Astrocyte (in vitro differentiated cells and primary cell): Measurements from ENCODE around the gene SLC66A1.

Experiments used
- EZH2 ChIP-seq: IDR thresholded peaks from 2 replicates; pipeline ENCODE4 v1.6.1; 2012; ENCODE audit warnings: mild to moderate bottlenecking, low read length, inconsistent platforms; ENCODE audit not compliant: insufficient read depth
- TF ChIP-seq, protein P1 (sequence below): IDR thresholded peaks from 2 replicates; pipeline ENCODE4 v1.5.1; 2011; ENCODE audit warnings: low read depth, mild to moderate bottlenecking, inconsistent platforms, low read length, moderate library complexity; ENCODE audit not compliant: insufficient read depth

DNA sequence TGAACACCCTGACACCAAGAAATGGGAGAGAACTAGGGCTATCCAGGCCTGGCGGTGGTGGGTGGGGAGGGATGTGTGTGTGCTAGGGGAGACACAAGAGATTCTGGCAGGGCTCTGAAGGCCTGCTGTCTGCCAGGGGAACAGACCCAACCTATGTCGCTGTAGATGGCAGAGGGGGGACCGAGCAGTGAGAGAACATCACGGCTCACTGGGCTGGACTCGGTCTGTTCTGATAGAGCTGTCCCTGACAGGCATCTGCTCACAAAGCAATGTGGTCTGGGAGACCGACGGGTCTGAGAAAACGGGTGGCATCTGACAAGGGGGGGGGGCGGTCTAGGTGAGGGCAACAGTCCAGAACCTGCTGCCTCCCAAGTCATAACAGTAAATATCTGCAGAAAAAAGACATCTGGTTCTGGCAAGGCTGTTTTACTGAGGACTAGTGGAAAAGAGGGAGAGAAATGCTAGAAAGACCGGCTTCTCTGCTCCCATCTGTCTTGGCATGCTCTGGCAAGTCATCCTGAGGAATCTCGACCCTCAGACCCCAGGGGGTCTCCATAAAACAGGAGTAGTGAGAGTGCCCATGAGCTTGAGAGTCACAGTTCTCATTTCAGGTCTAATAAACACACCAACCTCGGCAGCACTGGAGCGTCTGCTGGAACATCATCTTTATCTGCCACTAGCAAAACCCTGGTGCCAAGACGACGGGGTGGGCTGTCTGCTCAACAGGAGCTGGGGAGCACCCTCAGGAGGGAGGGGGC lies 36.5 kb downstream of the SLC66A1 start:
- TF ChIP-seq, protein P1, sequence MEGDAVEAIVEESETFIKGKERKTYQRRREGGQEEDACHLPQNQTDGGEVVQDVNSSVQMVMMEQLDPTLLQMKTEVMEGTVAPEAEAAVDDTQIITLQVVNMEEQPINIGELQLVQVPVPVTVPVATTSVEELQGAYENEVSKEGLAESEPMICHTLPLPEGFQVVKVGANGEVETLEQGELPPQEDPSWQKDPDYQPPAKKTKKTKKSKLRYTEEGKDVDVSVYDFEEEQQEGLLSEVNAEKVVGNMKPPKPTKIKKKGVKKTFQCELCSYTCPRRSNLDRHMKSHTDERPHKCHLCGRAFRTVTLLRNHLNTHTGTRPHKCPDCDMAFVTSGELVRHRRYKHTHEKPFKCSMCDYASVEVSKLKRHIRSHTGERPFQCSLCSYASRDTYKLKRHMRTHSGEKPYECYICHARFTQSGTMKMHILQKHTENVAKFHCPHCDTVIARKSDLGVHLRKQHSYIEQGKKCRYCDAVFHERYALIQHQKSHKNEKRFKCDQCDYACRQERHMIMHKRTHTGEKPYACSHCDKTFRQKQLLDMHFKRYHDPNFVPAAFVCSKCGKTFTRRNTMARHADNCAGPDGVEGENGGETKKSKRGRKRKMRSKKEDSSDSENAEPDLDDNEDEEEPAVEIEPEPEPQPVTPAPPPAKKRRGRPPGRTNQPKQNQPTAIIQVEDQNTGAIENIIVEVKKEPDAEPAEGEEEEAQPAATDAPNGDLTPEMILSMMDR, result no peak
- TF ChIP-seq EZH2, result no peak
